NCI-H2107 treated with DMSO at 0.1 percent for 48 hours (cell line): Measurements from ENCODE around the gene ANKRD13C.
A peak's percentile ranks its signal among the peaks of the same experiment; 100 is the strongest.
"Not testable (repeated sequence)": the region's sequence is repeated elsewhere in the genome, so short reads cannot be mapped to it uniquely, and the experiment has no call there.

Experiments used
- DNase-seq: peaks from one replicate; lab custom pipeline; 2025; ENCODE audit not compliant: unreplicated experiment; lab: John Stamatoyannopoulos, UW

ANKRD13C gene, protein sequence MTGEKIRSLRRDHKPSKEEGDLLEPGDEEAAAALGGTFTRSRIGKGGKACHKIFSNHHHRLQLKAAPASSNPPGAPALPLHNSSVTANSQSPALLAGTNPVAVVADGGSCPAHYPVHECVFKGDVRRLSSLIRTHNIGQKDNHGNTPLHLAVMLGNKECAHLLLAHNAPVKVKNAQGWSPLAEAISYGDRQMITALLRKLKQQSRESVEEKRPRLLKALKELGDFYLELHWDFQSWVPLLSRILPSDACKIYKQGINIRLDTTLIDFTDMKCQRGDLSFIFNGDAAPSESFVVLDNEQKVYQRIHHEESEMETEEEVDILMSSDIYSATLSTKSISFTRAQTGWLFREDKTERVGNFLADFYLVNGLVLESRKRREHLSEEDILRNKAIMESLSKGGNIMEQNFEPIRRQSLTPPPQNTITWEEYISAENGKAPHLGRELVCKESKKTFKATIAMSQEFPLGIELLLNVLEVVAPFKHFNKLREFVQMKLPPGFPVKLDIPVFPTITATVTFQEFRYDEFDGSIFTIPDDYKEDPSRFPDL

DNA sequence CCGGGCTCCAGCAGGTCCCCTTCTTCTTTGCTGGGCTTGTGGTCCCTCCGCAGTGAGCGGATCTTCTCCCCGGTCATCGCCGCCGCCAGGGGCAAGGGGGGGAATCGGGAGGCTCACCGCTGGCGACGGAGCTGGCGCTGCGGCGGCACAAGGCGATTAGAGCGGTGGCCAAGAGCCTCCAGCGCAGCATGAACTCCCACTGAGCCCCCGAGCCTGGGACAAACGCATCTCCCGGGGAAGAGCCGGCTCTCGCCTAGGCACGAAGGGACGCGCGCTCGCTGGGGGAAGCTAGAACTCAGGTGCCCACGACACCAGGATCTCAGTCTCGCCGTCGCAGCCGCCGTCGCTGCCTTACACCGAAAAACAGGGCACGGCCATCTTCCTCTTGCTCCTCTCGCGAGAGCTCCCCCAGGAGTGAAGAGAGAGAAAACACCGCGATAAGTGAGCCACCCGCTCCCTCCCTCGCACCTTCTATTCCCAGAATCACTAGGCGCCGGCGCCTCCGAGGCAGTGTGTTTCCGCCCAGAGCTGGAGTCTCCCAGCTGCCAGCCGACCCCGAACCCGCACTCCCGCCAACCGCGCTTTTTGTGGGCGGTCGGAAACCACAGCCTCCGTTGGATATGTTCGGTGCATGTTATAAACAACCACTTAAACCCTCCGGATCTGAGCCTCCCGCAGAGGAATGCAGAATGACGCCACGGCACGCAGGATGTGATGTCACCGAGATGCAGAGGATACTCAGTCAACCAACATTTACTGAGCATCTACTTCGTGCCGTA lies at the start of gene ANKRD13C:
ANKRD13C (minus strand) TSS at position 391 of the 779 bp plus-strand sequence; CDS start at position 77, 314 bp downstream.
- DNase-seq: peak; percentile 93

DNA sequence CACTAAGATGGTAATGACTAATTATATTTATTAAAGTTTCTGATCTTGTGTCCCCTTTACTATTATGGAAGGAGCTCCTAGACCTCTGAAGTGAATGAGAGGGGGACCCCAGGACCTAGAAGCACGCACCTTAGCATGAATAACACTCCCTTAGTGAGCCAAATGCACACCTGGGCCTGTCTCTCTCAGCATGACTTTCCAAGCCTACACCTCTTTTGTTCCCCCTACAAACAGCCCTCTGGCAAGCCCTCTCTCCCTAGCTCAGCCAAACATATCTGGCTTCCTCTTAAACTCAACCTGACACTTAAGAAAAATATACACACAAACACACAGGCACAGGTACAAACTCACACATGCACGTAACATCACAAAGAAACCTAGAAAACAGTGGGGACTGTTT lies 49.2 kb upstream of the ANKRD13C start:
- DNase-seq: no peak

GRCh38 chr1:70401974-70402373 lies 47.5 kb upstream of the ANKRD13C start:
- DNase-seq: no peak

DNA sequence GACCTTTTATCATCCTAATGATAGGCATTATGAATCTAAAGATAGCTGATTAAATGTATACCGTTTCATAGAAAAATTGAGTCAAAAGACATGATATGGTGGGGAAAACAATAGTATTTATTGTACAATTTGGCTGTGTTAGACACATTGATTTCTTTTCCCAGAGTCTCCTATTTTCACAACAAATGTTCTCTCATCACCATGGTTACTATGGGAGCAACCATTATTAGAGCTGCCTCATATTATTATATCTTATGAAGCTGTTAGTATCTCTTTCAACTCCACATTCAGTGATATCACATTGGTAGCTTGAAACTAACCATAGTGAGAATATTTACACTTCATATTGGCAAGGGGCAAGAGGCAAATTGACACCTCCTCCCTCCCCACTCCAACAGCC lies 45.8 kb upstream of the ANKRD13C start:
- DNase-seq: no peak

DNA sequence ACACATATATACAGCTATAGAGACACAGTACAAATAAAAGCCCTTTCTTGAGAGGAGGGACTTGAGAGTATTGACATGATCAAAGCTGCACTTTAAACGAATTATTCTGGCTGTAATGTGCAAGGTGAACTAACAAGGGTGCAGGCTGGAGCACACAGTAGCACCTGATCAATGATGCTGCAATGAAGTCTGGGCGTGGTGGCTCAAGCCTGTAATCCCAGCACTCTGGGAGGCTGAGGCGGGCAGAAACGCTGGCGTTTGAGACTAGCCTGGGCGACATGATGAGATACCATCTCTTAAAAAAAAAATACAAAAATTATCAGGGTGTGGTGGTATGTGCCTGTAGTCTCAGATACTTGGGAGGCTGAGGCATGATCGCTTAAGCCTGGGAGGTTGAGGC lies 42.5 kb upstream of the ANKRD13C start:
- DNase-seq: no peak

GRCh38 chr1:70396607-70397006 lies 42.1 kb upstream of the ANKRD13C start:
- DNase-seq: no peak

DNA sequence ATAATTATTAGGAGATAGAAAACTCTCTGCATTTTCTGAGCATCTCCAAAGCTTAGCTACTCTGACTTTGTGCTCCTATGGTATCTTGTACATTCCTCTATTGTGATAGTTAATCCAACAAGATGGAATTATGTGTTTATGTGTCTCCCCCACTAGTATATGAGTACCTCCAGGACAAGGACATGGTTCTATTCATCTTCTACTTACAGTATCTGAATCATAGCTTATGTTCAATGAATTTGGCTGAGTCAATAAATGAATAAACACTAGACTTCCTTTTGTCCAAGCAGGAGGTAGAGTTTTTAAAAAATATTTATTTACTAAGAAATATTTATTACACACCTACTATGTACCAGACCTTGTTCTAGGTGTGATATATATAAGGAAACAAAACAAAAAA lies 38.1 kb upstream of the ANKRD13C start:
- no peak for DNase-seq

DNA sequence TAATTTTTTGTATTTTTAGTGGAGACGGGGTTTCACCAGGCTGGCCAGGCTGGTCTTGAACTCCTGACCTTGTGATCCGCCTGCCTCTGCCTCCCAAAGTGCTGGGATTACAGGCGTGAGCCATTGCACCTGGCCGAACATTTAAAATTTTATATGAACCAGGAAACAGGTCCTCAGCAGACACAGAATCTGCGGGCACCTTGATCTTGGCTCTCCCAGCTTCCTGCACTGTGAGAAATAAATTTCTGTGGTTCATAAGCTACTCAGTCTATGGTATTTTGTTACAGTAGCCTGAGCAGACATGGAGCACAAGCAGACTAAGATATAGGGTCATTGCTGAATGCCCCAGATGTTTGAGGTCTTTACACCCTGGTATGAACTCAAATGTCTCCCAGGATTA lies 33.0 kb upstream of the ANKRD13C start:
- DNase-seq: no peak

DNA sequence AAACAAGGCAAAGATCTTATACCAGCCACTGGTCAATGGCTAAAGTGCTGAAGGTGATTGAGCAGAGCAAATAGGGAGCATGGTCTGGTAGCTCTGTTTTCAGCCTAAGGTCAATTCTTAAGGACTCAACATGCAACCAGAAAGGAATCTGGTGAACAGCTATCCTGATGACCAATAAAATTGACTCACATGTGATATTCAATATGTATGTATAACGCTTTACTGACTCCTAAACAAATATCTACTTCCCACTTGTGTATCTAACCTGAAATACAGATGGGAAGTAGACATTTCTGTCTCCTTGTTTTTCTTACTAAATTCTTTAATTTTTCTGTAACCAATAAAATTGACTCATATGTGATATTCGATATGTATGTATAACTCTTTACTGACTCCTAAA lies 31.6 kb upstream of the ANKRD13C start:
- no peak for DNase-seq

DNA sequence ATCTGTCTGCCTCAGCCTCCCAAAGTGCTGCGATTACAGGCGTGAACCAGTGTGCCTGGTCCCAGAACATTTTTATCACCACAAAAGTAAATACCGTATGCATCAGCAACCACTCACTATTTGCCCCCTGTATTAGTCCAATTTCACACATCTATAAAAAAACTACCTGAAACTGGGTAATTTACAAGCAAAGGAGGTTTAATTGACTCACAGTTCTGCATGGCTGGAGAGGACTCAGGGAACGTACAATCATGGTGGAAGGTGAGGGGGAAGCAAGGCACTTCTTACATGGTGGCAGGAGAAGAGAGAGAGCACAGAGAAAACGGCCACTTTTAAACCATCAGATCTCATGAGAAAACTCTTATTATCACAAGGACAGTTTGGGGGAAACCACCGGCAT lies 31.0 kb upstream of the ANKRD13C start:
- DNase-seq: no peak

GRCh38 chr1:70384542-70384941 lies 30.0 kb upstream of the ANKRD13C start:
- DNase-seq: no peak

- no peak for DNase-seq
Observed at GRCh38 chr1:70383483-70383882, 29.0 kb upstream of the ANKRD13C start.

- no peak for DNase-seq
Observed at GRCh38 chr1:70382682-70383081, 28.2 kb upstream of the ANKRD13C start.

DNA sequence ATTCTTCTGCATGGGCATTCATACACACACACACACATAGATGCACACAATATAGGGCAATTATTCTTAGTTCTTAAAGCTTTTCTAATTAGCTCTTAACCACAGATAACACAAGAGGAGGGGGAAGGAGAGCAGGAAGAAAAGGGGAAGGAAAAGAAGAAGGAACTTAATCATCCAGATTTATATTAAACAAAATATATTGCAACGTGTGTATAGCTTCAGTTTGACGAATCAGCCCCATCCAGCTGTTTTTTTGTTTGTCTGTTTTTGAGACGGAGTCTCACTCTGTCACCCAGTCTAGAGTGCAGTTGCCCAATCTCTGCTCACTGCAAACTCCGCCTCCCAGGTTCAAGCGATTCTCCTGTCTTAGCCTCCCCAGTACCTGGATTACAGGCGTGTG lies 21.7 kb upstream of the ANKRD13C start:
- DNase-seq: no peak

DNA sequence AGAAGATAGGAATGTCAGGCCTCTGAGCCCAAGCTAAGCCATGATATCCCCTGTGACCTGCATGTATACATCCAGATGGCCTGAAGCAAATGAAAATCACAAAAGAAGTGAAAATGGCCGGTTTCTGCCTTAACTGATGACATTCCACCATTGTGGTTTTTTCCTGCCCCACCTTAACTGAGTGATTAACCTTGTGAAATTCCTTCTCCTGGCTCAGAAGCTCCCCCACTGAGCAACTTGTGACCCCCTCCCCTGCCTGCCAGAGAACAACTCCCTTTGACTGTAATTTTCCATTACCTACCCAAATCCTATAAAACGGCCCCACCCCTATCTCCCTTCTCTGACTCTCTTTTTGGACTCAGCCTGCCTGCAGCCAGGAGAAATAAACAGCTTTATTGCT lies 19.1 kb upstream of the ANKRD13C start:
- not testable (repeated sequence) for DNase-seq

- DNase-seq: no peak
Observed at GRCh38 chr1:70372426-70372825, 17.9 kb upstream of the ANKRD13C start.

DNA sequence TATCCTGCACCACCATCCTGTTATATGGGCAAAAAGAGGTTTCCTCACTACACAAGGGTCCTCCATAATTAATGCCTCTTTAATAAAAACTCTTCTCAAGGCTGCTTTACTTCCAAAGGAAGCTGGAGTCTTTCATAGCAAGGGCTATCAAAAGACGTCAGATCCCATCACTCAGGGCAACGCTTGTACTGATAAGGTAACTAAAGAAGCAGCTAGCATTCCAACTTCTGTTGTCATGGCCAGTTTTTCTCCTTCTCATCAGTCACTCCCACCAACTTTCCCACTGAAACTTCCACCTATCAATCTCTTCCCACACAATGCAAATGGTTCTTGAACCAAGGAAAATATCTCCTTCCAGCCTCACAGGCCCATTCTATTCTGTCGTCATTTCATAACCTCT lies 17.1 kb upstream of the ANKRD13C start:
- DNase-seq: not testable (repeated sequence)

- not testable (repeated sequence) for DNase-seq
Observed at GRCh38 chr1:70367397-70367796, 12.9 kb upstream of the ANKRD13C start.

DNA sequence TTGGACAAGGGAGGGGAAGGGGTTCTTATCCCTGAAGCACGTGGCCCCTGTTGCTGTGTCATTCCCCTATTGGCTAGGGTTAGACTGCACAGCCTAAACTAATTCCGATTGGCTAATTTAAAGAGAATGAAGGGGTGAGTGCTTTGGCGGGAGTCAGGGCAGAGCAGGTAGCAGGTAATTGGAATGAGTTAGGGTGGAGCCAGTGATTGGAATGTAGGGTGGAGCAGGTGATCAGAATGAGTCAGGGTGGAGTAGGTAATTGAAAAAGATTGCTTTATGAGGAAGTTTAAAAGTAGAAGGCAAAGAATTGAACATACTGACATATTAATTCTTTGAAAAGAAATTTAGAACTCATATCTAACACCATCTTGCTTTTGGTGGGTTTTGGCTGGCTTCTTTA lies 12.5 kb upstream of the ANKRD13C start:
- DNase-seq: not testable (repeated sequence)

DNA sequence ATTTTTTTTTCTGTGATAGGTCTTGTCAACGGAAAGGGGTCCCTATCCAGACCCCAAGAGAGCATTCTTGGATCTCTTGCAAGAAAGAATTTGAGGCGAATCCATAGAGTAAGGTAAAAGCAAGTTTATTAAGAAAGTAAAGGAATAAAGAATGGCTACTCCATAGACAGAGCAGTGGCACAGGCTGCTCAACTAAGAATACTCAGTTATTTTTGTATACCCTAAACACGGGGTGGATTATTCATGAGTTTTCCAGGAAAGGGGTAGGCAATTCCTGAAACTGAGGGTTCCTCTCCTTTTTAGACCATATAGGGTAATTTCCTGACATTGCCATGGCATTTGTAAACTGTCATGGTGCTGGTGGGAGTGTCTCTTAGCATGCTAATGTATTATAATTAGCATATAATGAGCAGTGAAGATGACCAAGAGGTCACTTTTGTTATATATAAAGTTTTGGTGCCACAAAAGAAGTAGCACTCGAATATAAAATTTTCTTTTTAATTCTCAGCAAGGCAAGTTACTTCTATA lies 12.0 kb upstream of the ANKRD13C start:
- DNase-seq: not testable (repeated sequence)

DNA sequence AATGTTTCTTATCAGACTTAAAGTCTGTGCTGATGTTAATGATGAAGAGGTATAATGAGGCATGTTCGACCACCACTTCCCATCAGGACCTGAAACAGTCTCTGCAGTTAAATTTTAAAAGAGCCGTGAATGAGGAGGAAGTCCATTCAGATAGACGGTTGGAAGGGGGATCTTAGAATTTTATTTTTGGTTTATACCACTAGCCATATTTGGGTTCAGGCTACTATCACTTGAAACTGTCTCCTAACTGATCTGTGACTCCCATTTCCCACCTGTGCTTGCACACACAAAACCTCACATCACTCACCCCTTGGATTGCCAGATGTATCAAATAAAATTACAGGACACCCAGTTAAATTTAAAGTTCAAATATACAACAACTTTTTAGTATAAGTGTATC lies 9.9 kb upstream of the ANKRD13C start:
- no peak for DNase-seq
